SK-N-SH treated with all-trans-retinoic acid at 6 μM for 48 hours (cell line): ENCODE measurements around the gene PCDHB4.
"Not testable (repeated sequence)": the region's sequence is repeated elsewhere in the genome, so short reads cannot be mapped to it uniquely, and the experiment has no call there.

Experiments used
- ATAC-seq: fragments of 200-7000 bp; cut with Tn5 transposase; 3 replicates; pipeline ENCODE4 v1.9.1; 2020; ENCODE audit warnings: mild to moderate bottlenecking, moderate library complexity
- ARNTL ChIP-seq: fragments of 450-650 bp; formaldehyde crosslinking; IDR thresholded peaks from 2 replicates; pipeline ENCODE4 v1.5.0; 2020; ENCODE audit warnings: low read depth, mild to moderate bottlenecking, moderate library complexity, borderline replicate concordance
- BACH2 ChIP-seq: fragments of 250-450 bp; sonication (Bioruptor Pico); IDR thresholded peaks from 2 replicates; pipeline ENCODE4 v1.9.0; 2021; ENCODE audit warnings: mild to moderate bottlenecking, borderline replicate concordance
- CREB5 ChIP-seq: fragments of 250-450 bp; sonication (Bioruptor Pico); IDR thresholded peaks from 2 replicates; pipeline ENCODE4 v1.5.1; 2020; ENCODE audit warnings: low read depth, mild to moderate bottlenecking, moderate library complexity
- CSDC2 ChIP-seq: fragments of 250-450 bp; sonication (Bioruptor Pico); IDR thresholded peaks from 2 replicates; pipeline ENCODE4 v1.5.0; 2020; ENCODE audit warnings: mild to moderate bottlenecking, moderate library complexity
- ESRRG ChIP-seq: fragments of 250-450 bp; sonication (Bioruptor Pico); IDR thresholded peaks from 2 replicates; pipeline ENCODE4 v1.6.1; 2021; ENCODE audit warnings: mild to moderate bottlenecking
- ISL1 ChIP-seq: fragments of 250-450 bp; sonication (Bioruptor Pico); IDR thresholded peaks from 2 replicates; pipeline ENCODE4 v2.1.2; 2022; ENCODE audit warnings: mild to moderate bottlenecking, moderate library complexity
- OSR1 ChIP-seq: fragments of 250-450 bp; sonication (Bioruptor Pico); IDR thresholded peaks from 2 replicates; pipeline ENCODE4 v1.8.0; 2022; ENCODE audit warnings: moderate library complexity, mild to moderate bottlenecking, inconsistent platforms
- RARB ChIP-seq: fragments of 250-450 bp; sonication (Bioruptor Pico); IDR thresholded peaks from 2 replicates; pipeline ENCODE4 v1.8.0; 2021; ENCODE audit warnings: mild to moderate bottlenecking, moderate library complexity
- TCF4 ChIP-seq: fragments of 250-450 bp; sonication (Bioruptor Pico); IDR thresholded peaks from 2 replicates; pipeline ENCODE4 v1.8.0; 2021; ENCODE audit warnings: mild to moderate bottlenecking, moderate library complexity, borderline replicate concordance
- TOX ChIP-seq: fragments of 250-450 bp; sonication (Bioruptor Pico); IDR thresholded peaks from 2 replicates; pipeline ENCODE4 v1.8.0; 2021; ENCODE audit warnings: mild to moderate bottlenecking, moderate library complexity, borderline replicate concordance
- TSHZ2 ChIP-seq: fragments of 250-450 bp; sonication (Bioruptor Pico); IDR thresholded peaks from 2 replicates; pipeline ENCODE4 v1.5.0; 2020; ENCODE audit warnings: mild to moderate bottlenecking, moderate library complexity
- ZC3H10 ChIP-seq: fragments of 250-450 bp; sonication (Bioruptor Pico); IDR thresholded peaks from 2 replicates; pipeline ENCODE4 v1.5.1; 2021; ENCODE audit warnings: mild to moderate bottlenecking, moderate library complexity
- ZFP3 ChIP-seq: fragments of 250-450 bp; sonication (Bioruptor Pico); IDR thresholded peaks from 2 replicates; pipeline ENCODE4 v1.5.0; 2020; ENCODE audit warnings: mild to moderate bottlenecking, moderate library complexity
- ZNF565 ChIP-seq: fragments of 450-650 bp; formaldehyde crosslinking; conservative IDR thresholded peaks from 2 replicates; pipeline ENCODE4 v1.5.0; 2020; ENCODE audit warnings: low read depth, mild to moderate bottlenecking, moderate library complexity
- ZNF70 ChIP-seq: fragments of 450-650 bp; formaldehyde crosslinking; IDR thresholded peaks from 2 replicates; pipeline ENCODE4 v1.5.0; 2020; ENCODE audit warnings: mild to moderate bottlenecking, moderate library complexity
- TF ChIP-seq, protein P1 (sequence below): fragments of 250-450 bp; sonication (Bioruptor Pico); IDR thresholded peaks from 2 replicates; pipeline ENCODE4 v1.8.0; 2021; ENCODE audit warnings: low read depth, mild to moderate bottlenecking, moderate library complexity, borderline replicate concordance
- TF ChIP-seq, protein P2 (sequence below): fragments of 250-450 bp; sonication (Bioruptor Pico); IDR thresholded peaks from 2 replicates; pipeline ENCODE4 v1.8.0; 2020; ENCODE audit warnings: mild to moderate bottlenecking, moderate library complexity, borderline replicate concordance
- TF ChIP-seq, protein P3 (sequence below): fragments of 250-450 bp; sonication (Bioruptor Pico); IDR thresholded peaks from 2 replicates; pipeline ENCODE4 v1.5.1; 2021; ENCODE audit warnings: mild to moderate bottlenecking, moderate library complexity

Gene PCDHB4

GRCh38 chr5:141150224-141150992, 28.8 kb downstream of the PCDHB4 start:
- TF ChIP-seq TOX (no peak), ZNF70 (CRISPR knock-in tag) (no peak), ZC3H10 (CRISPR knock-in tag) (no peak), CSDC2 (CRISPR knock-in tag) (no peak), TSHZ2 (no peak)
- TF ChIP-seq, all 23 proteins: peak for 0
- peak; percentile 45 for ATAC-seq

GRCh38 chr5:141150993-141151325, 29.3 kb downstream of the PCDHB4 start:
- no peak for ATAC-seq

GRCh38 chr5:141151632-141152031, 30.0 kb downstream of the PCDHB4 start:
- not testable (repeated sequence) for ATAC-seq

More at GRCh38 chr5:141150993-141151325, 29.3 kb downstream of the PCDHB4 start:
- TF ChIP-seq OSR1 (CRISPR knock-in tag) (no peak), RARB (CRISPR knock-in tag) (no peak), TOX (no peak), ARNTL (CRISPR knock-in tag) (no peak), ZC3H10 (CRISPR knock-in tag) (no peak), CREB5 (CRISPR knock-in tag) (no peak), ZFP3 (CRISPR knock-in tag) (no peak), BACH2 (CRISPR knock-in tag) (no peak), ISL1 (no peak), TCF4 (CRISPR knock-in tag) (no peak), CSDC2 (CRISPR knock-in tag) (no peak), TSHZ2 (no peak), ESRRG (CRISPR knock-in tag) (no peak), ZNF565 (CRISPR knock-in tag) (no peak), ZNF70 (CRISPR knock-in tag) (no peak)
- TF ChIP-seq, protein P1, sequence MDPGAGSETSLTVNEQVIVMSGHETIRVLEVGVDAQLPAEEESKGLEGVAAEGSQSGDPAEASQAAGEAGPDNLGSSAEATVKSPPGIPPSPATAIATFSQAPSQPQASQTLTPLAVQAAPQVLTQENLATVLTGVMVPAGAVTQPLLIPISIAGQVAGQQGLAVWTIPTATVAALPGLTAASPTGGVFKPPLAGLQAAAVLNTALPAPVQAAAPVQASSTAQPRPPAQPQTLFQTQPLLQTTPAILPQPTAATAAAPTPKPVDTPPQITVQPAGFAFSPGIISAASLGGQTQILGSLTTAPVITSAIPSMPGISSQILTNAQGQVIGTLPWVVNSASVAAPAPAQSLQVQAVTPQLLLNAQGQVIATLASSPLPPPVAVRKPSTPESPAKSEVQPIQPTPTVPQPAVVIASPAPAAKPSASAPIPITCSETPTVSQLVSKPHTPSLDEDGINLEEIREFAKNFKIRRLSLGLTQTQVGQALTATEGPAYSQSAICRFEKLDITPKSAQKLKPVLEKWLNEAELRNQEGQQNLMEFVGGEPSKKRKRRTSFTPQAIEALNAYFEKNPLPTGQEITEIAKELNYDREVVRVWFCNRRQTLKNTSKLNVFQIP, result no peak
- TF ChIP-seq, protein P2, sequence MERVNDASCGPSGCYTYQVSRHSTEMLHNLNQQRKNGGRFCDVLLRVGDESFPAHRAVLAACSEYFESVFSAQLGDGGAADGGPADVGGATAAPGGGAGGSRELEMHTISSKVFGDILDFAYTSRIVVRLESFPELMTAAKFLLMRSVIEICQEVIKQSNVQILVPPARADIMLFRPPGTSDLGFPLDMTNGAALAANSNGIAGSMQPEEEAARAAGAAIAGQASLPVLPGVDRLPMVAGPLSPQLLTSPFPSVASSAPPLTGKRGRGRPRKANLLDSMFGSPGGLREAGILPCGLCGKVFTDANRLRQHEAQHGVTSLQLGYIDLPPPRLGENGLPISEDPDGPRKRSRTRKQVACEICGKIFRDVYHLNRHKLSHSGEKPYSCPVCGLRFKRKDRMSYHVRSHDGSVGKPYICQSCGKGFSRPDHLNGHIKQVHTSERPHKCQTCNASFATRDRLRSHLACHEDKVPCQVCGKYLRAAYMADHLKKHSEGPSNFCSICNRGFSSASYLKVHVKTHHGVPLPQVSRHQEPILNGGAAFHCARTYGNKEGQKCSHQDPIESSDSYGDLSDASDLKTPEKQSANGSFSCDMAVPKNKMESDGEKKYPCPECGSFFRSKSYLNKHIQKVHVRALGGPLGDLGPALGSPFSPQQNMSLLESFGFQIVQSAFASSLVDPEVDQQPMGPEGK (CRISPR knock-in tag), result no peak
- TF ChIP-seq, protein P3, sequence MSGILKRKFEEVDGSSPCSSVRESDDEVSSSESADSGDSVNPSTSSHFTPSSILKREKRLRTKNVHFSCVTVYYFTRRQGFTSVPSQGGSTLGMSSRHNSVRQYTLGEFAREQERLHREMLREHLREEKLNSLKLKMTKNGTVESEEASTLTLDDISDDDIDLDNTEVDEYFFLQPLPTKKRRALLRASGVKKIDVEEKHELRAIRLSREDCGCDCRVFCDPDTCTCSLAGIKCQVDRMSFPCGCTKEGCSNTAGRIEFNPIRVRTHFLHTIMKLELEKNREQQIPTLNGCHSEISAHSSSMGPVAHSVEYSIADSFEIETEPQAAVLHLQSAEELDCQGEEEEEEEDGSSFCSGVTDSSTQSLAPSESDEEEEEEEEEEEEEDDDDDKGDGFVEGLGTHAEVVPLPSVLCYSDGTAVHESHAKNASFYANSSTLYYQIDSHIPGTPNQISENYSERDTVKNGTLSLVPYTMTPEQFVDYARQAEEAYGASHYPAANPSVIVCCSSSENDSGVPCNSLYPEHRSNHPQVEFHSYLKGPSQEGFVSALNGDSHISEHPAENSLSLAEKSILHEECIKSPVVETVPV (CRISPR knock-in tag), result no peak

- not testable (repeated sequence) for ATAC-seq
Measured at GRCh38 chr5:141152096-141152495, 30.5 kb downstream of the PCDHB4 start.
